ENCODE results near the gene MYRIP. TPM values are rescaled to one million over a fixed set of nuclear protein-coding genes. Genes with fewer than 3 reads are reported as not detected.

Gene MYRIP
- total RNA-seq, 1 donor = under 0.01 TPM

DNA sequence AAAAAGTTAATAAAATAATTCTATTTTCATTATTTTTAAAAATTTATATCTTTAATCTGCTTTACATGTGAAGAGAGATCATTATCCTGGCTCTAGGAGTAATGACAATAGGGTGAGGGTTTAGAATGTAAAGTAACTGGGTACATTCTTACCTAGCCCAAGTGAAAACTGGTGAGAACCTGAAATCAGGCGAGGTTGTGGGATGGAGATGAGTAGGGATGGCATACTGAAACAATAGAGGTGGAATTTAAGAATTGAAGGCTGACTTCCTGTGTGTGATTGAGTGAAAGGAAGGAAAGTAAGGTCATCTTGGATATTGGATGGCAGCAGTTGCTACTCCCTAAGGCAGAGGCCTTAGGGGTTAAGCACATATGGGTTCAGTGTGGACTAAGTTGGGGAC, 82.7 kb downstream of the MYRIP start:
- no peaks in the 10 kb centered on the region for H3K79me2 ChIP-seq (ENCODE audit: insufficient read depth, low read length)
- no peaks in the 10 kb centered on the region for H3K4me1 ChIP-seq (ENCODE audit: insufficient read depth, low read length)
- TF ChIP-seq, protein P1, sequence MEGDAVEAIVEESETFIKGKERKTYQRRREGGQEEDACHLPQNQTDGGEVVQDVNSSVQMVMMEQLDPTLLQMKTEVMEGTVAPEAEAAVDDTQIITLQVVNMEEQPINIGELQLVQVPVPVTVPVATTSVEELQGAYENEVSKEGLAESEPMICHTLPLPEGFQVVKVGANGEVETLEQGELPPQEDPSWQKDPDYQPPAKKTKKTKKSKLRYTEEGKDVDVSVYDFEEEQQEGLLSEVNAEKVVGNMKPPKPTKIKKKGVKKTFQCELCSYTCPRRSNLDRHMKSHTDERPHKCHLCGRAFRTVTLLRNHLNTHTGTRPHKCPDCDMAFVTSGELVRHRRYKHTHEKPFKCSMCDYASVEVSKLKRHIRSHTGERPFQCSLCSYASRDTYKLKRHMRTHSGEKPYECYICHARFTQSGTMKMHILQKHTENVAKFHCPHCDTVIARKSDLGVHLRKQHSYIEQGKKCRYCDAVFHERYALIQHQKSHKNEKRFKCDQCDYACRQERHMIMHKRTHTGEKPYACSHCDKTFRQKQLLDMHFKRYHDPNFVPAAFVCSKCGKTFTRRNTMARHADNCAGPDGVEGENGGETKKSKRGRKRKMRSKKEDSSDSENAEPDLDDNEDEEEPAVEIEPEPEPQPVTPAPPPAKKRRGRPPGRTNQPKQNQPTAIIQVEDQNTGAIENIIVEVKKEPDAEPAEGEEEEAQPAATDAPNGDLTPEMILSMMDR (IDR thresholded peaks at IDR 0.05; ENCODE audit: extremely low read depth, low read depth, low read length) = no peak
- no peak overlapping the region for H3K4me2 ChIP-seq (ENCODE audit: insufficient read depth, low read length)
- no peaks in the 10 kb centered on the region for H4K20me1 ChIP-seq (ENCODE audit: insufficient read depth, low read length)
- no peaks in the 10 kb centered on the region for H3K36me3 ChIP-seq (ENCODE audit: insufficient read depth, low read length)
- H3K27me3 ChIP-seq (ENCODE audit: insufficient read depth, low read length) = no peaks in the 10 kb centered on the region
- DNase-seq (ENCODE audit: insufficient read length, low spot score, missing footprints) = no peak
- H2AFZ ChIP-seq (ENCODE audit: low read length) = no peak overlapping the region
- H3K4me3 ChIP-seq (ENCODE audit: insufficient read depth, low read length) = no peak overlapping the region
- no peaks in the 10 kb centered on the region for H3K9me3 ChIP-seq (ENCODE audit: low read depth, low read length)
- H3K27ac ChIP-seq (ENCODE audit: low read depth, low read length) = no peak overlapping the region

DNA sequence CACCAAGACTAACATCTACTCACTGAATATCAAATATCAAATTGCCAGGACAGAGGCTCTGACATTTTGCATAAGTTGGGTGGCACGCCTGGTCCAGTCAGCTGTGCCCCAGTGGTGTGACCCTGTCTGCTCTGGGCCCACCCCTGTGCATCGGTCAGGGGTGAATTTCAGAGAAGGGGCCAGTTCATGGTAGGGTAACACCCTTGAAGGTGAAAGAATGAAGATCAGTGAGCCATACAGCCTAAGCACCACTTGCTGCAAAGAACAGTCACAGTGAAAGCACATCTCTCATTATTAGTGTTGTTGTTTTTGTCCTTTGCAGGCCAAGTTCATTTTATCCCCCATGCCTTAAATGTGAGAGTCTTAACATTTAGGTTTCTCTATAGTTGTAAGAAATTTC, 86.8 kb downstream of the MYRIP start:
- no peaks in the 10 kb centered on the region for H4K20me1 ChIP-seq (ENCODE audit: insufficient read depth, low read length)
- H2AFZ ChIP-seq (ENCODE audit: low read length) = no peak overlapping the region
- H3K27me3 ChIP-seq (ENCODE audit: insufficient read depth, low read length) = no peaks in the 10 kb centered on the region
- H3K4me1 ChIP-seq (ENCODE audit: insufficient read depth, low read length) = no peaks in the 10 kb centered on the region
- no peaks in the 10 kb centered on the region for H3K36me3 ChIP-seq (ENCODE audit: insufficient read depth, low read length)
- no peak overlapping the region for H3K4me3 ChIP-seq (ENCODE audit: insufficient read depth, low read length)
- TF ChIP-seq, protein P1 (IDR thresholded peaks at IDR 0.05; ENCODE audit: extremely low read depth, low read depth, low read length) = no peak
- no peak overlapping the region for H3K4me2 ChIP-seq (ENCODE audit: insufficient read depth, low read length)
- no peaks in the 10 kb centered on the region for H3K79me2 ChIP-seq (ENCODE audit: insufficient read depth, low read length)
- H3K9me3 ChIP-seq (ENCODE audit: low read depth, low read length) = no peaks in the 10 kb centered on the region
- DNase-seq (ENCODE audit: insufficient read length, low spot score, missing footprints) = no peak
- no peak overlapping the region for H3K27ac ChIP-seq (ENCODE audit: low read depth, low read length)

DNA sequence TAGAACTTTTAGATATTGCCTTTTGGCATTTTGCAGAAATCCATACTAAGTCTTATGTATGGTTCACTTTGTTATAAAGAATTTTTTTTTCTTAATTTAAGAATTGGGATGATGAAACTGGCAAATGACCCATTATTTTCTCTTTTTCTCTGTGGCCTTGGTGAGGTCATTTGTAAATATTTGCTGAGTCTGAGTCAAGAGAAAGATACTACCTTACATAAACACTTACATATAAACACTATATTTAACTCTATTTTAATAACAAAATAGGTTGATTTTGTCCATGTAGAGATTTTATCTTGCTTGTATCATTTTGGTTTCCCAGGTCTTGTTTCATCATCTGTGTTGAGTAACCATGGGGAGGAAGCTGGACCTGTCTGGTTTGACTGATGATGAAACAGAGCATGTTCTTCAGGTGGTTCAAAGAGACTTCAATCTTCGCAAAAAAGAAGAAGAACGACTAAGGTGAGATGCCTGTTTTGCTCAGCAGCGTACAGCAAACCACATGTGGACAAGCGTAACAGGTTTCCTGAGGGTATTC, 91.1 kb downstream of the MYRIP start:
- Histone ChIP-seq H3K27ac (ENCODE audit: low read depth, low read length) (no peak overlapping the region), H3K4me3 (ENCODE audit: insufficient read depth, low read length) (no peak overlapping the region), H3K4me1 (ENCODE audit: insufficient read depth, low read length) (no peaks in the 10 kb centered on the region), H3K36me3 (ENCODE audit: insufficient read depth, low read length) (no peaks in the 10 kb centered on the region), H2AFZ (ENCODE audit: low read length) (no peak overlapping the region), H3K4me2 (ENCODE audit: insufficient read depth, low read length) (no peak overlapping the region), H3K79me2 (ENCODE audit: insufficient read depth, low read length) (no peaks in the 10 kb centered on the region), H4K20me1 (ENCODE audit: insufficient read depth, low read length) (no peaks in the 10 kb centered on the region), H3K9me3 (ENCODE audit: low read depth, low read length) (no peaks in the 10 kb centered on the region), H3K27me3 (ENCODE audit: insufficient read depth, low read length) (no peaks in the 10 kb centered on the region)
- TF ChIP-seq, protein P1 (IDR thresholded peaks at IDR 0.05; ENCODE audit: extremely low read depth, low read depth, low read length) = no peak
- DNase-seq (ENCODE audit: insufficient read length, low spot score, missing footprints) = no peak

DNA sequence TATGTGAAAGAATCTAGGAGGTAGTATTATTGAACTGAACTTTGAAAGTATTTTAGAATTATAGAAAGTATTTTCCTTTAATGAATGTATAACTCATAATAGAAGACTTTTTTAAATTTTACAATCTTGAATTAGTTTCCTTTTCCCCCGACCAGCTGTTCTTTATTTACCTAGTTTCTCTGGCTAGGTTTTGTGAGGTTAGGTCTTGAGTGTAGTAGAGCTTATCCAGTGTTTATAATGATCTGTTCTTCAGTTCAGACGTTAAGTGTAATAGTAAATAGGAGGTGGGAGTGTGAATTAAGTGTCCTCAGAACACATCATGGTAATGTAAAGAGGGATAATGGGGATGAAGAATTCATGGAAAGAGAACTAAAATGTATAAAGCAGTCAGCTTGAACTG, 93.8 kb downstream of the MYRIP start:
- no peak for DNase-seq (ENCODE audit: insufficient read length, low spot score, missing footprints)
- TF ChIP-seq, protein P1 (IDR thresholded peaks at IDR 0.05; ENCODE audit: extremely low read depth, low read depth, low read length) = no peak

More for the DNA sequence above, 93.8 kb downstream of the MYRIP start:
- no peak overlapping the region for H3K27ac ChIP-seq (ENCODE audit: low read depth, low read length)
- H3K79me2 ChIP-seq (ENCODE audit: insufficient read depth, low read length) = no peaks in the 10 kb centered on the region
- H3K9me3 ChIP-seq (ENCODE audit: low read depth, low read length) = no peaks in the 10 kb centered on the region
- no peaks in the 10 kb centered on the region for H4K20me1 ChIP-seq (ENCODE audit: insufficient read depth, low read length)
- no peak overlapping the region for H3K4me2 ChIP-seq (ENCODE audit: insufficient read depth, low read length)
- H2AFZ ChIP-seq (ENCODE audit: low read length) = no peak overlapping the region
- H3K36me3 ChIP-seq (ENCODE audit: insufficient read depth, low read length) = no peaks in the 10 kb centered on the region
- no peaks in the 10 kb centered on the region for H3K4me1 ChIP-seq (ENCODE audit: insufficient read depth, low read length)
- H3K27me3 ChIP-seq (ENCODE audit: insufficient read depth, low read length) = no peaks in the 10 kb centered on the region
- no peak overlapping the region for H3K4me3 ChIP-seq (ENCODE audit: insufficient read depth, low read length)

Data from osteoblast (primary cell).